Activated CD8-positive, alpha-beta memory T cell treated with anti-CD3 and anti-CD28 coated beads, Interleukin-2, amount 10 ng/mL, durations not matched to agents 7 days and 5 days (primary cell): ENCODE results near the gene ST7. TPM values are rescaled to one million over a fixed set of nuclear protein-coding genes. Genes with fewer than 3 reads are reported as not detected.

Experiments used
- ATAC-seq: fragments of 150-1000 bp; cut with Tn5 transposase; one replicate; pipeline ENCODE4 v1.10.0; 2021; ENCODE audit warnings: moderate library complexity
- CTCF ChIA-PET: fragments of 350-600 bp; sonication (Branson Sonifier 250); formaldehyde crosslinking; loops from one replicate; lab custom pipeline; 2021; ENCODE audit warnings: antibody characterized with exemption; lab: Charles Lee
- DNase-seq: peaks from one replicate; pipeline ENCODE4 v3.0.0-alpha.2; 2020
- H3K27ac Mint-ChIP-seq: one replicate; pipeline ENCODE4 v1.8.0; 2021; ENCODE audit warnings: mild to moderate bottlenecking, mixed read lengths
- H3K27me3 Mint-ChIP-seq: one replicate; pipeline ENCODE4 v1.8.0; 2021; ENCODE audit warnings: mixed read lengths
- H3K36me3 Mint-ChIP-seq: one replicate; pipeline ENCODE4 v1.8.0; 2021; ENCODE audit warnings: mild to moderate bottlenecking, mixed read lengths
- H3K4me1 Mint-ChIP-seq: one replicate; pipeline ENCODE4 v1.8.0; 2021; ENCODE audit warnings: mixed read lengths
- H3K4me3 Mint-ChIP-seq: one replicate; pipeline ENCODE4 v1.8.0; 2021; ENCODE audit warnings: mild to moderate bottlenecking, moderate library complexity, mixed read lengths
- H3K9me3 Mint-ChIP-seq: one replicate; pipeline ENCODE4 v1.8.0; 2022; ENCODE audit warnings: low read depth, mixed read lengths
- total RNA-seq, 2 experiments: library from RNA; stranded (reverse); gene quantifications; one replicate each; pipeline ENCODE4 v1.2.3, GENCODE V29; 2021

Gene ST7
- total RNA-seq, 2 experiments from 2014 or later, result 7.2 to 12.8 TPM

- H3K27ac Mint-ChIP-seq, result no peak overlapping the region
- CTCF ChIA-PET, result interaction anchor here (0.6 kb wide), 1 partner anchor 72 kb away, joined by 3 read pairs; no protein-coding TSS in a partner anchor
- H3K4me1 Mint-ChIP-seq, result peaks cover 21% of the 10 kb centered on the region
- H3K9me3 Mint-ChIP-seq, result no peaks in the 10 kb centered on the region
- no peaks in the 10 kb centered on the region for H3K36me3 Mint-ChIP-seq
- H3K4me3 Mint-ChIP-seq, result no peak overlapping the region
- no peak for ATAC-seq
- H3K27me3 Mint-ChIP-seq, result no peaks in the 10 kb centered on the region
- DNase-seq, result no peak
Observed at GRCh38 chr7:117083648-117084047, 130.3 kb downstream of the ST7 start.

DNA sequence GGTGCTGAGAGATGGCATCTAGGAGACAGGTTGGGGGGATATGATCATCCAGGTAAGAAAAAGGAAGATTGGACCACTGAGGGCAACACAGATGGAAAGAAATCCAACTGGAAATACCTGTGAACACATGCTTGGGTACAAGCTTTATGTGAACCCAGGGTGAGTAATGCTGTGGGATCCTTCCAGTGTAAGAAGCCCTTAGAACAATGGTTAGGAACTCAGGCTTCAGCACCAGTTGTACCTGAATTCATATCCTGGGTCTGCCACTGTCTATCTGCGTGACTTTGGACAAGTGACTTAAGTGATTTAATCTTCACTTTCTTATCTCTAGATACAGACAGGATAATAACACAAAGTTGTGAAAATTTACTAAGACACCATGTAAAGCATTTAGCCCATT, 131.0 kb downstream of the ST7 start:
- Mint-ChIP-seq H3K27me3 (no peaks in the 10 kb centered on the region), H3K27ac (no peak overlapping the region), H3K4me1 (peaks cover 21% of the 10 kb centered on the region), H3K36me3 (no peaks in the 10 kb centered on the region), H3K4me3 (no peak overlapping the region), H3K9me3 (no peaks in the 10 kb centered on the region)
- CTCF ChIA-PET, result interaction anchor here (0.6 kb wide), 1 partner anchor 72 kb away, joined by 3 read pairs; no protein-coding TSS in a partner anchor
- ATAC-seq (no peak), DNase-seq (no peak)

DNA sequence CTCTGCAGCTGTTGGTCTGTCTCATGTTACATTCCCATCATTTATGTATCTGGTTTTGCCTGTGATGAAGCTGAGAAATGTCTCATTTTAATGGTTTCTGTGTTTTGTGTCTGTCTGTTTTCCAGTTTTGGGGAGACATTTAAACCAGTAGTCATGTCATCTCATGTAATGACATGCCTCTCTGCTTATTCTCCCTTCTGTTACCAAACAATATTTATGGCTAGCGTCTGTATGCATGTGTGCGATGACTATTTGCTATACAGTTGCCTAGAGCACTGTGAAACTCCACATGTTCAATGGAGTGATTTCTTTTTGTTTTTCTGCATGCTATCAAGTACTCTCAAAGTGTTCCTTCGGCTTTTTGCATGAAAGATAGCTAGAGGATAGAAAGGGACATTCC, 132.0 kb downstream of the ST7 start:
- Mint-ChIP-seq H3K27ac (no peak overlapping the region), H3K4me1 (peaks cover 21% of the 10 kb centered on the region), H3K36me3 (no peaks in the 10 kb centered on the region), H3K27me3 (no peaks in the 10 kb centered on the region), H3K4me3 (no peak overlapping the region), H3K9me3 (no peaks in the 10 kb centered on the region)
- DNase-seq, result no peak
- CTCF ChIA-PET, result interaction anchor here (1.0 kb wide), 1 partner anchor 9 kb away, joined by 3 read pairs; no protein-coding TSS in a partner anchor
- ATAC-seq, result no peak

GRCh38 chr7:117085769-117086463, 132.6 kb downstream of the ST7 start:
- ATAC-seq (no peak), DNase-seq (no peak)
- no peak overlapping the region for H3K27ac Mint-ChIP-seq
- CTCF ChIA-PET, result interaction anchor here (1.0 to 1.1 kb wide), 2 partner anchors 9 to 100 kb away, joined by 3 read pairs; no protein-coding TSS in a partner anchor
- H3K9me3 Mint-ChIP-seq, result no peaks in the 10 kb centered on the region
- H3K27me3 Mint-ChIP-seq, result no peaks in the 10 kb centered on the region
- H3K36me3 Mint-ChIP-seq, result no peaks in the 10 kb centered on the region
- H3K4me1 Mint-ChIP-seq, result peaks cover 21% of the 10 kb centered on the region
- H3K4me3 Mint-ChIP-seq, result no peak overlapping the region

DNA sequence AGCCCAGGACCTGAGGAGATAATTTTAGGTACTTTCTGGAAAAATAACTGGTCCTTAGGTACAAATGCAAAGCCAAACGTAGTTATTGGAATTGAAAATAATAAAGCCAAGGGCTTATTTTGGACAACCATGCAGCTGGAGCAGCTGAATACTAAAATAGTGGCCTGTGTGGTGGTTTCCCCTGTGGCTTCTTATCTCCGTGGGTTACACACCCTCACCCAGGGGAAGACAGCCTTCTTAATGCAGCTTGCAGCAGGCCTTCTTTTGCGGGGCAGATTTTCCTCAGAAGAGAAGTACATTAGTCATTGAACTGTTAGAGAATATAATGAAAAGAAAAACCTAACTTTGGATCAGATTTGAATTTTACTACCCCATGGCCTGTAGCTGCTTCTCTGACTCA, 133.5 kb downstream of the ST7 start:
- Mint-ChIP-seq H3K27me3 (no peaks in the 10 kb centered on the region), H3K4me1 (peaks cover 21% of the 10 kb centered on the region), H3K27ac (no peak overlapping the region), H3K9me3 (no peaks in the 10 kb centered on the region), H3K4me3 (no peak overlapping the region), H3K36me3 (no peaks in the 10 kb centered on the region)
- ATAC-seq (no peak), DNase-seq (no peak)
- CTCF ChIA-PET, result interaction anchor here (1.1 to 1.2 kb wide), 2 partner anchors 39 to 101 kb away, joined by 3 read pairs; no protein-coding TSS in a partner anchor

- peaks cover 21% of the 10 kb centered on the region for H3K4me1 Mint-ChIP-seq
- no peak for DNase-seq
- H3K27me3 Mint-ChIP-seq, result no peaks in the 10 kb centered on the region
- H3K4me3 Mint-ChIP-seq, result no peak overlapping the region
- CTCF ChIA-PET, result interaction anchor here (0.6 to 1.6 kb wide), 6 partner anchors 22 to 158 kb away, joined by 3 to 6 read pairs (median 3); no protein-coding TSS in a partner anchor
- ATAC-seq, result no peak
- peak overlapping the region; percentile 7 for H3K27ac Mint-ChIP-seq
- H3K9me3 Mint-ChIP-seq, result no peaks in the 10 kb centered on the region
- no peaks in the 10 kb centered on the region for H3K36me3 Mint-ChIP-seq
Observed at GRCh38 chr7:117087639-117088396, 134.5 kb downstream of the ST7 start.

DNA sequence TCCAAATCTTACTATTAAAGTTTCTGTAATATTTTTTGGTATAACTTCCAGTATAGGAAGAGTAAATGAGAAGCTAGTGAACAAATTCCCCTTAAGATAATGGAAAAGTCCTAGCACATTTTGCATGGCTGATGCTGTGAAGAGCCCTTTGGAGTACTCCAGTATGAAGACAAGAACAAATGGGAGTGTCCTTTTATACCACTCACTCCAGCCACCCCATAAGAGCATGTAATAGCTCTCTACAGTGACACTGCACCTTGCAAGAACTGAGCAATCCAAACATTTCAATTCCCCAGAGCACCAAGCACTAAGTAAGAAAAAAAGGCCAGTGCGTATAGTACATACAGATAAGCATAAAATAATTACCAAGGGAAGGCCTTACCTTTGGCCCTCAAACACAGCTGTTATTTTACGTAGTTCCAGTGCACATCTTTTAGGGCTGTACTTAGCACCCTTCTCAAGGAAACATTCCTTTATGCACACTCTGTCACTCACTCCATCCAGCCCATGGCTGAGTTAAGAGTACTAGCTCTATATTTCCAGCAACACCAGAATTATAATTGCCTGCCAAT, 135.4 kb downstream of the ST7 start:
- no peaks in the 10 kb centered on the region for H3K27me3 Mint-ChIP-seq

GRCh38 chr7:117090791-117091190, 137.5 kb downstream of the ST7 start:
- Mint-ChIP-seq H3K4me1 (peaks cover 28% of the 10 kb centered on the region), H3K27me3 (no peaks in the 10 kb centered on the region), H3K36me3 (no peaks in the 10 kb centered on the region), H3K9me3 (no peaks in the 10 kb centered on the region), H3K4me3 (no peak overlapping the region), H3K27ac (no peak overlapping the region)
- no peak for ATAC-seq
- CTCF ChIA-PET, result no interaction called here
- DNase-seq, result no peak

More for the DNA sequence above, 135.4 kb downstream of the ST7 start:
- Mint-ChIP-seq H3K4me1 (peaks cover 21% of the 10 kb centered on the region), H3K27ac (no peak overlapping the region), H3K4me3 (no peak overlapping the region), H3K9me3 (no peaks in the 10 kb centered on the region), H3K36me3 (no peaks in the 10 kb centered on the region)
- CTCF ChIA-PET, result interaction anchor here (0.6 to 1.6 kb wide), 6 partner anchors 22 to 160 kb away, joined by 3 to 6 read pairs (median 3); no protein-coding TSS in a partner anchor
- DNase-seq (no peak), ATAC-seq (no peak)

DNA sequence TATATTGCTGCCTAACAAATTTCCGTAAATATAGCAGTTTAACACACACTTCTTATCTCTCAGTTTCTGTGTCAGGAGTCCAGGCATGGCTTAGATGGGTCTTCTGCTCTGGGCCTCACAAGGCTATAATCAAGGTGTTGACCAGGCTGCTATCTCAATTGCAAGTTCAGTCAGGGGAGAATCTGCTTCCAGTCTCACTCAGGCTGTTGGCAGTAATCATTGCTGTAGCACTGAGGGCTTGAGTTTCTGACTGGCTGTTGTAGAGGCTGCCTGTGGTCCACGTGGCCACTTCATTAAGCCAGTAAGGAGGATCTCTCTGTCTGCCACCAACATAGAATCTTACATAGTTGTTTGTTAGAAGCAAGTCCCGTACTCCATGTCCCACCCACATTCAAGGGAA, 138.4 kb downstream of the ST7 start:
- Mint-ChIP-seq H3K27me3 (no peaks in the 10 kb centered on the region), H3K4me3 (no peak overlapping the region), H3K27ac (no peak overlapping the region), H3K36me3 (no peaks in the 10 kb centered on the region), H3K4me1 (peaks cover 21% of the 10 kb centered on the region), H3K9me3 (no peaks in the 10 kb centered on the region)
- DNase-seq, result no peak
- no peak for ATAC-seq
- CTCF ChIA-PET, result no interaction called here

DNA sequence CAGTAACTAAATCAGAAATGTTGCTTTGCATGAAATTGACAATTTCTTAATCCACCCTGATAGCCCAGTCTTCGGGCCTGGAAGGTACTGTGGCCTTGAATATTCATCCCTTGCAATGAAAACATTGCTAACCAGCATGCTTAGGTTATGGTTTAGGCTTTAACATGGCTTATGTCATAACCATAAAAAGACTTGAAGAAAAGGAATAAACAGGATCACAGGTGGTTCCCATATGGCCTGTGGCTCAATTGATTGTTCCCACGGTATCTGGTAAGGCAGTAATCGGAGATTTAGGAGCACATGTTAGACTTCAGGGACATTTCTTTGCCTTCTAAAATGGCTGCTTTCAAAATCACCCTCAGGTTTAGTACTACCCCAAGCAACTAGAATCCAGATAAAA, 139.5 kb downstream of the ST7 start:
- Mint-ChIP-seq H3K9me3 (no peaks in the 10 kb centered on the region), H3K4me3 (no peak overlapping the region), H3K27ac (no peak overlapping the region), H3K27me3 (no peaks in the 10 kb centered on the region), H3K36me3 (no peaks in the 10 kb centered on the region), H3K4me1 (peaks cover 11% of the 10 kb centered on the region)
- CTCF ChIA-PET, result no interaction called here
- ATAC-seq (no peak), DNase-seq (no peak)

- Mint-ChIP-seq H3K36me3 (no peaks in the 10 kb centered on the region), H3K27ac (no peak overlapping the region), H3K9me3 (no peaks in the 10 kb centered on the region), H3K4me1 (peaks cover 7% of the 10 kb centered on the region), H3K27me3 (no peaks in the 10 kb centered on the region), H3K4me3 (no peak overlapping the region)
- CTCF ChIA-PET, result no interaction called here
- DNase-seq (no peak), ATAC-seq (peak; percentile 12)
Observed at GRCh38 chr7:117094457-117094856, 141.2 kb downstream of the ST7 start.

- CTCF ChIA-PET, result no interaction called here
- no peak for DNase-seq
- Mint-ChIP-seq H3K4me1 (peaks cover 7% of the 10 kb centered on the region), H3K27ac (no peak overlapping the region), H3K36me3 (no peaks in the 10 kb centered on the region), H3K4me3 (no peak overlapping the region), H3K9me3 (no peaks in the 10 kb centered on the region), H3K27me3 (no peaks in the 10 kb centered on the region)
- ATAC-seq, result no peak
Observed at GRCh38 chr7:117095055-117095454, 141.8 kb downstream of the ST7 start.

GRCh38 chr7:117096330-117096729, 143.0 kb downstream of the ST7 start:
- no peak for ATAC-seq
- no peak overlapping the region for H3K4me3 Mint-ChIP-seq
- CTCF ChIA-PET, result no interaction called here

More at GRCh38 chr7:117096330-117096729, 143.0 kb downstream of the ST7 start:
- H3K36me3 Mint-ChIP-seq, result no peaks in the 10 kb centered on the region
- no peaks in the 10 kb centered on the region for H3K9me3 Mint-ChIP-seq
- no peaks in the 10 kb centered on the region for H3K27me3 Mint-ChIP-seq
- peaks cover 7% of the 10 kb centered on the region for H3K4me1 Mint-ChIP-seq
- no peak overlapping the region for H3K27ac Mint-ChIP-seq
- DNase-seq, result no peak
